Endodermal cell (in vitro differentiated cells): ENCODE measurements around the gene USH1C. TPM values are rescaled to one million over a fixed set of nuclear protein-coding genes. Genes with fewer than 3 reads are reported as not detected.

Experiments
- DNase-seq: peaks from one replicate; pipeline ENCODE4 v3.0.0-alpha.2; 2017
- H3K27ac ChIP-seq: 2 replicates; pipeline ENCODE4 v1.5.1; 2013; ENCODE audit warnings: mild to moderate bottlenecking, low read depth, low read length, moderate library complexity
- H3K27me3 ChIP-seq: 2 replicates; pipeline ENCODE4 v1.6.1; 2013; ENCODE audit warnings: mild to moderate bottlenecking, low read length, moderate library complexity; ENCODE audit not compliant: insufficient read depth, control insufficient read depth, poor library complexity, severe bottlenecking
- H3K36me3 ChIP-seq: 2 replicates; pipeline ENCODE4 v1.7.0; 2013; ENCODE audit warnings: mild to moderate bottlenecking, low read length, moderate library complexity; ENCODE audit not compliant: control insufficient read depth, insufficient read depth
- H3K4me1 ChIP-seq: one replicate; pipeline ENCODE4 v1.7.0; 2013; ENCODE audit warnings: low read length; ENCODE audit not compliant: control insufficient read depth, insufficient read depth
- H3K4me3 ChIP-seq: 2 replicates; pipeline ENCODE4 v1.5.1; 2013; ENCODE audit warnings: mild to moderate bottlenecking, low read length, moderate library complexity
- H3K9ac ChIP-seq: 2 replicates; pipeline ENCODE4 v1.6.1; 2013; ENCODE audit warnings: mild to moderate bottlenecking, low read length, moderate library complexity; ENCODE audit not compliant: poor library complexity, severe bottlenecking; ENCODE audit errors: extremely low read depth
- H3K9me3 ChIP-seq: 2 replicates; pipeline ENCODE4 v1.6.1; 2013; ENCODE audit warnings: mild to moderate bottlenecking, low read length, moderate library complexity; ENCODE audit not compliant: control insufficient read depth
- H3K27ac Mint-ChIP-seq: 2 replicates; pipeline ENCODE4 v1.8.0; 2020; ENCODE audit warnings: mixed read lengths
- H3K27me3 Mint-ChIP-seq: 2 replicates; pipeline ENCODE4 v1.8.0; 2021; ENCODE audit warnings: mild to moderate bottlenecking, mixed read lengths; ENCODE audit not compliant: insufficient read depth
- H3K36me3 Mint-ChIP-seq: 2 replicates; pipeline ENCODE4 v1.8.0; 2020; ENCODE audit warnings: low read depth, mixed read lengths
- H3K4me1 Mint-ChIP-seq: 2 replicates; pipeline ENCODE4 v1.8.0; 2020; ENCODE audit warnings: mixed read lengths
- H3K4me3 Mint-ChIP-seq: 2 replicates; pipeline ENCODE4 v1.8.0; 2020; ENCODE audit warnings: mild to moderate bottlenecking, moderate library complexity, mixed read lengths
- H3K9me3 Mint-ChIP-seq: 2 replicates; pipeline ENCODE4 v1.8.0; 2020; ENCODE audit warnings: mild to moderate bottlenecking, mixed read lengths
- CTCF ChIP-seq: fragments of 200-600 bp; sonication (generic); conservative IDR thresholded peaks from 2 replicates; pipeline ENCODE4 v1.5.0; 2021; ENCODE audit warnings: antibody characterized with exemption, mild to moderate bottlenecking
- WGBS, 2 experiments: methylation state at CpG; one replicate each; pipeline versions ENCODE4 v1.1.5 to v1.1.7; 2013; ENCODE audit warnings: missing lambda C conversion rate in 2 of 2, mixed read lengths in 1 of 2; ENCODE audit not compliant: insufficient coverage in 1 of 2, insufficient read length in 1 of 2; 5-methylcytosine and 5-hydroxymethylcytosine counted together
- total RNA-seq, 2 donors: library from RNA; stranded (reverse); fragmentation: NEBNext Ultra II Directional in 1 of 2; extraction: Animal tissue kit (Norgen Biotek cat#: 25700) in 1 of 2; gene quantifications; 2 replicates in 1 of 2; 3 replicates in 1 of 2; pipeline ENCODE4 v1.2.1, GENCODE V29; 2021

The USH1C gene
- total RNA-seq, 2 donors from 2014 or later = 1.5 to 2.8 TPM

GRCh38 chr11:17512101-17512500 lies 32.1 kb downstream of the USH1C start:
- Mint-ChIP-seq H3K9me3 (no peaks in the 10 kb centered on the region), H3K27me3 (peaks cover 20% of the 10 kb centered on the region), H3K4me1 (peaks cover 3% of the 10 kb centered on the region), H3K36me3 (no peaks in the 10 kb centered on the region), H3K4me3 (no peak overlapping the region), H3K27ac (no peak overlapping the region)
- no peak for TF ChIP-seq CTCF
- WGBS, 2 experiments = 78% methylated on average over 2 of the region's 2 CpGs; no CpG with 5 or more reads in 1 of the 2 experiments
- Histone ChIP-seq H3K9ac (no peak overlapping the region), H3K36me3 (no peaks in the 10 kb centered on the region), H3K4me1 (no peaks in the 10 kb centered on the region), H3K27me3 (no peaks in the 10 kb centered on the region), H3K4me3 (no peak overlapping the region), H3K9me3 (no peaks in the 10 kb centered on the region), H3K27ac (no peak overlapping the region)
- no peak for DNase-seq

- Mint-ChIP-seq H3K4me3 (no peak overlapping the region), H3K27me3 (peaks cover 23% of the 10 kb centered on the region), H3K36me3 (no peaks in the 10 kb centered on the region), H3K9me3 (no peaks in the 10 kb centered on the region), H3K4me1 (peaks cover 3% of the 10 kb centered on the region), H3K27ac (no peak overlapping the region)
- Histone ChIP-seq H3K9ac (no peak overlapping the region), H3K36me3 (no peaks in the 10 kb centered on the region), H3K4me1 (no peaks in the 10 kb centered on the region), H3K9me3 (no peaks in the 10 kb centered on the region), H3K27me3 (no peaks in the 10 kb centered on the region), H3K27ac (no peak overlapping the region), H3K4me3 (no peak overlapping the region)
- WGBS, 2 experiments = 50 to 67% methylated on average over 2 to 3 of the region's 3 CpGs
- no peak for TF ChIP-seq CTCF
- DNase-seq = no peak
Measured at GRCh38 chr11:17511571-17511970, 32.6 kb downstream of the USH1C start.

- Histone ChIP-seq H3K9me3 (no peaks in the 10 kb centered on the region), H3K4me3 (no peak overlapping the region), H3K4me1 (no peaks in the 10 kb centered on the region), H3K27ac (no peak overlapping the region), H3K36me3 (no peaks in the 10 kb centered on the region), H3K27me3 (no peaks in the 10 kb centered on the region), H3K9ac (no peak overlapping the region)
- no peaks in the 10 kb centered on the region for H3K9me3 Mint-ChIP-seq
- H3K4me3 Mint-ChIP-seq = no peak overlapping the region
- peaks cover 30% of the 10 kb centered on the region for H3K27me3 Mint-ChIP-seq
- H3K4me1 Mint-ChIP-seq = peaks cover 3% of the 10 kb centered on the region
- no peak for DNase-seq
- H3K36me3 Mint-ChIP-seq = no peaks in the 10 kb centered on the region
- no peak for TF ChIP-seq CTCF
- no peak overlapping the region for H3K27ac Mint-ChIP-seq
- 78 to 88% methylated on average over 3 to 4 of the region's 4 CpGs for WGBS, 2 experiments
Measured at GRCh38 chr11:17510507-17511206, 33.6 kb downstream of the USH1C start.
